ENCODE data around the gene EIF2B2. TPM values are rescaled to one million over a fixed set of nuclear protein-coding genes. Genes with fewer than 3 reads are reported as not detected.

EIF2B2 gene
- total RNA-seq, 1 experiment from 2014 or later: 48.3 TPM

DNA sequence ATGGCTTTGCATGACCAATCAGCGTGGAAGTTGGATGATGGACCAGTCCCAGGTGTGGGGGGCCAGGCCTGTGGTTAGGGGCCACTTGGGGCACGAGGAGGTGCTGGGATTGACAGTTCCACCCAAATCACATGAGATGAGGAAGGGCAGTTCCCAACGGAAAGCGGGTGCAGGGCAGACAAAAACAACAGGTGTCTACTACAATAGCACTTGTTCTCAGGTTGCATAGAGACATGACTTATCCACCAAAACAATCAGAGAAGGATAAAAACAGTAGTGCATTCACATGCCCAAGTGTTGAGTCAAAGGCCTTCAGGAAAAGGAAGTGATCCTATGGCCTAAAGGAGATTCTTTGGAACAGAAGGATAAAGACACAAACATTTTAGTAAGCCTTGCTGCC, 14.6 kb upstream of the EIF2B2 start:
- H3K4me1 ChIP-seq (ENCODE audit: insufficient read depth, low read length): no peaks in the 10 kb centered on the region; the same call in 1 of the 2 replicates
- no peaks in the 10 kb centered on the region for H4K20me1 ChIP-seq (ENCODE audit: control insufficient read depth, insufficient read depth, insufficient read length)
- H4K5ac ChIP-seq (ENCODE audit: insufficient read length, low read depth, low read length): no peak overlapping the region
- no peak overlapping the region for H3K56ac ChIP-seq (ENCODE audit: insufficient read length, low read depth, low read length)
- H2BK20ac ChIP-seq (ENCODE audit: low read depth, low read length, poor library complexity, severe bottlenecking): no peak overlapping the region
- no peak overlapping the region for H2AK5ac ChIP-seq (ENCODE audit: insufficient read length, low read length)
- no peak for TF ChIP-seq CTCF (conservative IDR thresholded peaks at IDR 0.05)
- H3K14ac ChIP-seq (ENCODE audit: insufficient read depth, low read length): no peak overlapping the region
- H3K9me3 Mint-ChIP-seq: no peaks in the 10 kb centered on the region
- H3K79me2 ChIP-seq (ENCODE audit: insufficient read depth, low read length): no peaks in the 10 kb centered on the region
- no peak overlapping the region for H2BK5ac ChIP-seq (ENCODE audit: insufficient read length, low read length)
- no peaks in the 10 kb centered on the region; a peak in 1 of 7 replicates for H3K36me3 Mint-ChIP-seq (ENCODE audit: insufficient read depth in 1 of 3, low read depth in 3 of 3)
- peaks cover 6 to 13% of the 10 kb centered on the region in 2 experiments for H3K4me1 Mint-ChIP-seq
- H3K18ac ChIP-seq (ENCODE audit: insufficient read length, low read depth, low read length): no peak overlapping the region
- DNase-seq: no peak
- H3K23me2 ChIP-seq (ENCODE audit: insufficient read length, low read depth, low read length, poor library complexity, severe bottlenecking): no peaks in the 10 kb centered on the region
- H3K23ac ChIP-seq (ENCODE audit: insufficient read length, low read depth, low read length): no peak overlapping the region
- H3K4me3 Mint-ChIP-seq: no peak overlapping the region
- H3T11ph ChIP-seq (ENCODE audit: low read length): no peak overlapping the region
- no peak overlapping the region for H3K9ac ChIP-seq (ENCODE audit: extremely low read depth, insufficient read length, low read length)
- no peak overlapping the region for H2BK12ac ChIP-seq (ENCODE audit: insufficient read length, low read depth, low read length)
- no peak overlapping the region for H4K91ac ChIP-seq (ENCODE audit: insufficient read length, low read depth, low read length)
- WGBS (ENCODE audit: extremely low coverage, insufficient read length, low lambda C conversion rate): no CpG with 5 or more reads among the region's 4 CpGs
- H3K27me3 ChIP-seq (ENCODE audit: insufficient read depth, low read length): no peaks in the 10 kb centered on the region
- H3K4me2 ChIP-seq (ENCODE audit: insufficient read depth, insufficient read length, low read length): no peak overlapping the region
- no peaks in the 10 kb centered on the region for H3K9me3 ChIP-seq (ENCODE audit: control insufficient read depth, low read depth, low read length)
- no peak overlapping the region for H3K27ac Mint-ChIP-seq
- no peak overlapping the region for H4K8ac ChIP-seq (replicated peaks; ENCODE audit: insufficient read length, low read depth, low read length)
- no peak overlapping the region for H2BK15ac ChIP-seq (ENCODE audit: low read depth, low read length)
- H3K4ac ChIP-seq (ENCODE audit: low read depth, low read length): no peak overlapping the region
- H2AFZ ChIP-seq (ENCODE audit: low read length): no peak overlapping the region
- no peak overlapping the region for H2BK120ac ChIP-seq (ENCODE audit: low read depth, low read length, poor library complexity, severe bottlenecking)
- H3K27me3 Mint-ChIP-seq (ENCODE audit: low read depth): no peaks in the 10 kb centered on the region
- H3K27ac ChIP-seq (ENCODE audit: insufficient read length, low read depth, low read length): no peak overlapping the region
- no peaks in the 10 kb centered on the region for H3K79me1 ChIP-seq (ENCODE audit: insufficient read depth, low read depth, low read length, poor library complexity, severe bottlenecking)

Data from H9 (cell line).